HCT116 (cell line): ENCODE results near the gene FAM50B. TPM values are rescaled to one million over a fixed set of nuclear protein-coding genes. Genes with fewer than 3 reads are reported as not detected.

ENCODE experiments used
- ATAC-seq: fragments of 200-7000 bp; cut with Tn5 transposase; 2 replicates; pipeline ENCODE4 v1.9.1; 2020; ENCODE audit warnings: mild to moderate bottlenecking, moderate library complexity
- BruUV-seq: library from RNA; stranded (reverse); fragments of 400-500 nt; replicated peaks from 2 replicates; lab custom pipeline; 2021; lab: Mats Ljungman, UMichigan
- CTCF ChIA-PET: fragments of 300-600 bp; sonication (Branson Sonifier 250); formaldehyde crosslinking; loops from one replicate; lab custom pipeline; 2021; ENCODE audit warnings: antibody characterized with exemption; lab: Charles Lee
- POLR2A ChIA-PET: fragments of 300-600, 350-600 bp; sonication (Branson Sonifier 250); formaldehyde crosslinking; loops from one replicate; lab custom pipeline; 2021; ENCODE audit warnings: antibody characterized with exemption; lab: Charles Lee
- RAD21 ChIA-PET, 2 experiments: fragments of 300-600 bp; sonication (Branson Sonifier 250); formaldehyde crosslinking; loops; one replicate each; lab custom pipeline; 2023; ENCODE audit warnings: low total read pairs in 2 of 2; ENCODE audit not compliant: uncharacterized antibody in 2 of 2, unreplicated experiment in 2 of 2, low non-redundant PET in 1 of 2; lab: Charles Lee
- DNase-seq: peaks from one replicate; pipeline ENCODE4 v3.0.0-alpha.2; 2010; ENCODE audit warnings: low read depth, low spot score
- H2AFZ ChIP-seq: fragments of 200-600 bp; shearing (Covaris generic), sonication (generic); 2 replicates; pipeline ENCODE4 v1.6.1; 2017; ENCODE audit warnings: low read depth, mixed run types, mixed read lengths, antibody characterized with exemption, low read length; ENCODE audit not compliant: poor library complexity, severe bottlenecking
- H3K27ac ChIP-seq: 2 replicates; pipeline ENCODE4 v1.5.1; 2012; ENCODE audit warnings: low read depth, low read length
- H3K27me3 ChIP-seq: fragments of 200-600 bp; sonication (generic); 2 replicates; pipeline ENCODE4 v1.6.1; 2016; ENCODE audit warnings: mixed run types, low read length, mixed read lengths; ENCODE audit not compliant: insufficient read depth
- H3K36me3 ChIP-seq, 2 experiments: fragments of 200-500 bp in 1 of 2; fragments of 200-600 bp in 1 of 2; sonication (Bioruptor generic) in 1 of 2; sonication (generic) in 1 of 2; 2 replicates each; pipeline versions ENCODE4 v1.5.1 to v1.6.1; 2014 to 2016; ENCODE audit warnings: low read length in 2 of 2, inconsistent platforms in 1 of 2, mixed read lengths in 1 of 2, mixed run types in 1 of 2; ENCODE audit not compliant: insufficient read depth in 2 of 2, control insufficient read depth in 1 of 2
- H3K4me1 ChIP-seq, 2 experiments: fragments of 200-600 bp in 1 of 2; sonication (generic) in 1 of 2; 2 replicates each; pipeline versions ENCODE4 v1.5.1 to v1.6.1; 2012 to 2017; ENCODE audit warnings: low read length in 2 of 2, inconsistent platforms in 1 of 2, mild to moderate bottlenecking in 1 of 2, mixed read lengths in 1 of 2, mixed run types in 1 of 2, moderate library complexity in 1 of 2; ENCODE audit not compliant: insufficient read depth in 2 of 2, control insufficient read depth in 1 of 2
- H3K4me2 ChIP-seq: fragments of 200-600 bp; sonication (generic); 2 replicates; pipeline ENCODE4 v1.6.1; 2017; ENCODE audit warnings: mixed run types, low read length, mixed read lengths
- H3K4me3 ChIP-seq, 2 experiments: fragments of 200-600 bp in 1 of 2; sonication (generic) in 1 of 2; replicated peaks in 1 of 2; 2 replicates each; pipeline ENCODE4 v1.5.1; 2011 to 2016; ENCODE audit warnings: low read length in 2 of 2, control low read depth in 1 of 2, low read depth in 1 of 2, mild to moderate bottlenecking in 1 of 2, mixed read lengths in 1 of 2, mixed run types in 1 of 2
- H3K79me2 ChIP-seq: fragments of 200-600 bp; sonication (generic); 2 replicates; pipeline ENCODE4 v1.6.1; 2017; ENCODE audit warnings: mild to moderate bottlenecking, mixed run types, low read length, moderate library complexity, mixed read lengths; ENCODE audit not compliant: insufficient read depth
- H3K9ac ChIP-seq: fragments of 200-600 bp; sonication (generic); 2 replicates; pipeline ENCODE4 v1.6.1; 2016; ENCODE audit warnings: low read length, mixed read lengths
- H3K9me2 ChIP-seq: fragments of 200-600 bp; sonication (generic), shearing (Covaris generic); 2 replicates; pipeline ENCODE4 v1.6.1; 2017; ENCODE audit warnings: mixed run types, mild to moderate bottlenecking, moderate library complexity; ENCODE audit not compliant: insufficient read depth
- H3K9me3 ChIP-seq, 2 experiments: fragments of 200-500 bp in 1 of 2; fragments of 200-600 bp in 1 of 2; sonication (Bioruptor generic) in 1 of 2; sonication (generic) in 1 of 2; 2 replicates each; pipeline ENCODE4 v1.6.1; 2014 to 2017; ENCODE audit warnings: low read length in 2 of 2, mixed read lengths in 2 of 2, inconsistent platforms in 1 of 2, low read depth in 1 of 2, mild to moderate bottlenecking in 1 of 2, mixed run types in 1 of 2, moderate library complexity in 1 of 2; ENCODE audit not compliant: control insufficient read depth in 1 of 2, insufficient read depth in 1 of 2
- H4K20me1 ChIP-seq: fragments of 200-600 bp; sonication (generic), shearing (Covaris generic); 2 replicates; pipeline ENCODE4 v1.6.1; 2017; ENCODE audit warnings: mixed run types, mild to moderate bottlenecking, moderate library complexity; ENCODE audit not compliant: insufficient read depth
- ATF3 ChIP-seq: IDR thresholded peaks from 2 replicates; pipeline ENCODE4 v1.6.1; 2012
- CBX3 ChIP-seq: IDR thresholded peaks from 2 replicates; pipeline ENCODE4 v1.6.1; 2012; ENCODE audit warnings: low read depth
- CEBPB ChIP-seq: IDR thresholded peaks from 2 replicates; pipeline ENCODE4 v1.6.1; 2012; ENCODE audit warnings: low read depth
- CTCF ChIP-seq, 3 experiments: fragments of 200-600 bp in 1 of 3; sonication (generic) in 1 of 3; IDR thresholded peaks in 2 of 3; conservative IDR thresholded peaks in 1 of 3; 2 replicates each; pipeline ENCODE4 v1.5.1; 2012 to 2017; ENCODE audit warnings: low read depth in 2 of 3, low read length in 2 of 3, antibody characterized with exemption in 1 of 3, borderline replicate concordance in 1 of 3, control low read depth in 1 of 3, mild to moderate bottlenecking in 1 of 3, mixed read lengths in 1 of 3, mixed run types in 1 of 3, moderate library complexity in 1 of 3; ENCODE audit not compliant: insufficient read depth in 1 of 3
- EZH2 ChIP-seq: fragments of 200-600 bp; sonication (generic); IDR thresholded peaks from 2 replicates; pipeline ENCODE4 v1.6.1; 2017; ENCODE audit warnings: antibody characterized with exemption, mixed run types
- EZH2phosphoT487 ChIP-seq: fragments of 200-600 bp; IDR thresholded peaks from 2 replicates; pipeline ENCODE4 v1.6.1; 2018; ENCODE audit warnings: antibody characterized with exemption, borderline replicate concordance
- FOSL1 ChIP-seq: IDR thresholded peaks from 2 replicates; pipeline ENCODE4 v1.6.1; 2012; ENCODE audit warnings: low read depth
- JUND ChIP-seq: IDR thresholded peaks from 2 replicates; pipeline ENCODE4 v1.6.1; 2012
- MAX ChIP-seq: IDR thresholded peaks from 2 replicates; pipeline ENCODE4 v1.6.1; 2012
- POLR2A ChIP-seq: IDR thresholded peaks from 2 replicates; pipeline ENCODE4 v1.7.0; 2011; ENCODE audit warnings: borderline replicate concordance; ENCODE audit not compliant: insufficient read depth, insufficient read length; ENCODE audit errors: extremely low read depth
- POLR2AphosphoS5 ChIP-seq: IDR thresholded peaks from 2 replicates; pipeline ENCODE4 v1.6.1; 2011; ENCODE audit warnings: mild to moderate bottlenecking, low read depth, low read length, moderate library complexity
- RAD21 ChIP-seq: IDR thresholded peaks from 2 replicates; pipeline ENCODE4 v1.6.1; 2012; ENCODE audit warnings: low read depth, mild to moderate bottlenecking
- SIN3A ChIP-seq: IDR thresholded peaks from 2 replicates; pipeline ENCODE4 v1.6.1; 2012; ENCODE audit warnings: low read depth
- SP1 ChIP-seq: IDR thresholded peaks from 2 replicates; pipeline ENCODE4 v1.6.1; 2012; ENCODE audit warnings: low read depth
- SRF ChIP-seq: IDR thresholded peaks from 2 replicates; pipeline ENCODE4 v1.6.1; 2012; ENCODE audit warnings: low read depth
- YY1 ChIP-seq: IDR thresholded peaks from 2 replicates; pipeline ENCODE4 v1.6.1; 2011; ENCODE audit warnings: low read length, low read depth, moderate library complexity, mild to moderate bottlenecking; ENCODE audit not compliant: insufficient replicate concordance; ENCODE audit errors: extremely low read depth
- ZNF274 ChIP-seq: fragments of 200-500 bp; sonication (Bioruptor generic); IDR thresholded peaks from 2 replicates; pipeline ENCODE4 v1.6.1; 2014; ENCODE audit warnings: mild to moderate bottlenecking, low read depth, low read length, inconsistent platforms
- intact Hi-C: fragments of 100-400 bp; cut with micrococcal nuclease; formaldehyde crosslinking; loops from 2 replicates; pipeline ENCODE4 v1.10.0; 2022
- total RNA-seq: library from RNA; stranded (reverse); gene quantifications from one replicate; pipeline ENCODE4 v1.2.1, GENCODE V29; 2021; ENCODE audit not compliant: unreplicated experiment

FAM50B gene
- total RNA-seq, 1 experiment from 2014 or later: 0.86 TPM

- ATAC-seq: no peak
- Histone ChIP-seq H2AFZ (no peak overlapping the region), H3K4me2 (no peak overlapping the region), H3K9me3 (no peaks in the 10 kb centered on the region), H3K27me3 (no peaks in the 10 kb centered on the region), H3K27ac (no peak overlapping the region), H3K79me2 (no peaks in the 10 kb centered on the region), H4K20me1 (no peaks in the 10 kb centered on the region), H3K4me3 (no peak overlapping the region), H3K36me3 (no peaks in the 10 kb centered on the region), H3K9me2 (no peaks in the 10 kb centered on the region), H3K9ac (no peak overlapping the region), H3K4me1 (no peaks in the 10 kb centered on the region; a peak in 1 of 4 replicates)
- TF ChIP-seq CBX3 (no peak), YY1 (no peak), SIN3A (no peak), ZNF274 (no peak), ATF3 (no peak), CTCF (IDR thresholded peaks at IDR 0.05 in 2 of 3, conservative IDR thresholded peaks at IDR 0.05 in 1 of 3; ENCODE audit: borderline replicate concordance in 1 of 3, insufficient read depth in 1 of 3, low read depth in 2 of 3, low read length in 2 of 3) (no peak), MAX (no peak), POLR2AphosphoS5 (no peak), JUND (no peak), SP1 (no peak), EZH2phosphoT487 (no peak), FOSL1 (no peak), SRF (no peak), POLR2A (no peak), EZH2 (no peak), CEBPB (no peak), RAD21 (no peak)
- ChIA-PET POLR2A (no interaction called here), RAD21 (no interaction called here), CTCF (no interaction called here)
- no TSS peak for BruUV-seq
- intact Hi-C loops: no loop called here
- no peak for DNase-seq
These were observed 45.6 kb downstream of the FAM50B start for GRCh38 chr6:3894590-3895311.
